HuH-7.5 (cell line): ENCODE results near the gene DDI1.

Experiments
- DNase-seq: peaks from one replicate; pipeline ENCODE4 v3.0.0; 2011; ENCODE audit warnings: low spot score

The DDI1 gene

DNA sequence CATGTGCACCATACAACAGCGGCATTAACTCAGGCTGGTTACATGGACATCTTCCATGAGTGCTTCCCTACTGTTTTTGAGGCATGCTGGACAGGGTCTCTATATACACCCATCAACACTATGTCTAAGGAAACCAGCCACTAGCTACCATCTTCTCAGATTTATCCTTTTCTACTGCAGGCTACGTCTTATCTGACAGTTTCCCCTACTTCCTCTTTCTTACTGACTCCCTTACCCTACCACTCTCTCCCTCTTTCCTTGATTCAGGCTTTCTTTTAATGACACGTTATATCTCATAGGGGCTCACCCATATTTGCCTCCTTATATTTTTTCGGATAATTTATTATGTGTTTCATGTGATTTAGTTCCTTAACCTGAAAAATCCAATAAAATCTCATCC lies 41.8 kb downstream of the DDI1 start:
- no peak for DNase-seq

- DNase-seq: no peak
Observed at GRCh38 chr11:104078995-104079394, 42.6 kb downstream of the DDI1 start.

GRCh38 chr11:104086621-104087020 lies 50.2 kb downstream of the DDI1 start:
- no peak for DNase-seq
